H1 (cell line): ENCODE data around the gene GABRA4. TPM values are rescaled to one million over a fixed set of nuclear protein-coding genes. Genes with fewer than 3 reads are reported as not detected.

Experiments used
- CTCF ChIA-PET: fragments of 300-600 bp; sonication (Branson Sonifier 250); formaldehyde crosslinking; loops from one replicate; lab custom pipeline; 2021; ENCODE audit not compliant: partially characterized antibody; lab: Charles Lee
- POLR2A ChIA-PET: fragments of 300-600 bp; sonication (Branson Sonifier 250); formaldehyde crosslinking; loops from one replicate; lab custom pipeline; 2021; ENCODE audit warnings: inconsistent platforms; ENCODE audit not compliant: partially characterized antibody; lab: Charles Lee
- DNase-seq, 2 experiments: peaks; one replicate each; pipeline versions ENCODE4 v3.0.0 to v3.0.0-alpha.2; 2010 to 2022; ENCODE audit warnings: low spot score in 2 of 2, low read depth in 1 of 2, mixed read lengths in 1 of 2
- FAIRE-seq: peaks from 2 replicates; lab custom pipeline; 2011; peaks lifted over from hg19 to GRCh38; lab: Jason Lieb, UNC
- H2AFZ ChIP-seq: 2 replicates; pipeline ENCODE4 v1.8.1; 2012; ENCODE audit warnings: low read length, inconsistent platforms
- H2AK5ac ChIP-seq: 2 replicates; pipeline ENCODE4 v1.6.1; 2013; ENCODE audit warnings: low read depth, low read length
- H2BK120ac ChIP-seq: replicated peaks from 2 replicates; pipeline ENCODE3; 2013; ENCODE audit warnings: low read depth, low read length, inconsistent platforms
- H2BK12ac ChIP-seq: 2 replicates; pipeline ENCODE4 v1.6.1; 2013; ENCODE audit warnings: low read depth, low read length
- H2BK15ac ChIP-seq: 2 replicates; pipeline ENCODE4 v1.6.1; 2013; ENCODE audit warnings: low read length
- H2BK20ac ChIP-seq: 2 replicates; pipeline ENCODE4 v1.6.1; 2013; ENCODE audit warnings: low read length
- H2BK5ac ChIP-seq: 2 replicates; pipeline ENCODE4 v1.6.1; 2013; ENCODE audit warnings: low read depth, low read length
- H3K14ac ChIP-seq: 2 replicates; pipeline ENCODE4 v1.6.1; 2013; ENCODE audit warnings: inconsistent platforms; ENCODE audit not compliant: insufficient read length
- H3K18ac ChIP-seq: 2 replicates; pipeline ENCODE4 v1.6.1; 2013; ENCODE audit warnings: low read length; ENCODE audit errors: extremely low read depth
- H3K23ac ChIP-seq: 2 replicates; pipeline ENCODE4 v1.6.1; 2013; ENCODE audit warnings: inconsistent platforms; ENCODE audit not compliant: insufficient read length
- H3K23me2 ChIP-seq: 2 replicates; pipeline ENCODE4 v1.6.1; 2013; ENCODE audit warnings: low read depth, low read length
- H3K27ac ChIP-seq: 2 replicates; pipeline ENCODE4 v1.6.1; 2011; ENCODE audit warnings: low read depth, low read length, inconsistent platforms
- H3K27me3 ChIP-seq, 4 experiments: replicated peaks in 1 of 4; 1 replicate in 1 of 4; 2 replicates in 3 of 4; pipeline versions ENCODE4 v1.6.1 to v1.8.1; 2011 to 2013; ENCODE audit warnings: low read length in 3 of 4, mild to moderate bottlenecking in 3 of 4, inconsistent platforms in 2 of 4, mixed read lengths in 2 of 4, moderate library complexity in 1 of 4; ENCODE audit not compliant: control insufficient read depth in 3 of 4, insufficient read depth in 3 of 4; ENCODE audit errors: extremely low read depth in 1 of 4
- H3K36me3 ChIP-seq, 4 experiments: 2 replicates each; pipeline versions ENCODE4 v1.6.1 to v1.8.1; 2011 to 2013; ENCODE audit warnings: mild to moderate bottlenecking in 4 of 4, low read length in 3 of 4, moderate library complexity in 2 of 4, control low read depth in 1 of 4, inconsistent platforms in 1 of 4; ENCODE audit not compliant: insufficient read depth in 4 of 4, control insufficient read depth in 2 of 4
- H3K4ac ChIP-seq: replicated peaks from 2 replicates; pipeline ENCODE3; 2013; ENCODE audit warnings: low read length, low read depth, mixed read lengths, inconsistent platforms; ENCODE audit not compliant: insufficient read length
- H3K4me1 ChIP-seq, 4 experiments: replicated peaks in 1 of 4; 1 replicate in 1 of 4; 2 replicates in 3 of 4; pipeline versions ENCODE4 v1.6.1 to v1.8.1; 2011 to 2013; ENCODE audit warnings: low read length in 3 of 4, inconsistent platforms in 2 of 4, mixed read lengths in 1 of 4; ENCODE audit not compliant: insufficient read depth in 4 of 4, control insufficient read depth in 3 of 4
- H3K4me2 ChIP-seq, 2 experiments: 2 replicates each; pipeline versions ENCODE4 v1.6.1 to v1.8.1; 2011 to 2013; ENCODE audit warnings: low read depth in 2 of 2, low read length in 2 of 2, control low read depth in 1 of 2, inconsistent platforms in 1 of 2, mild to moderate bottlenecking in 1 of 2; ENCODE audit not compliant: insufficient read depth in 1 of 2
- H3K4me3 ChIP-seq, 4 experiments: fragments of 200-600, 300-600 bp in 1 of 4; sonication (generic), shearing (Covaris generic), sonication (Bioruptor Twin) in 1 of 4; 2 replicates each; pipeline versions ENCODE4 v1.5.1 to v1.8.1; 2011 to 2016; ENCODE audit warnings: low read length in 4 of 4, low read depth in 3 of 4, control low read depth in 2 of 4, inconsistent platforms in 2 of 4, mild to moderate bottlenecking in 2 of 4, mixed read lengths in 1 of 4, moderate library complexity in 1 of 4; ENCODE audit not compliant: insufficient read depth in 2 of 4; ENCODE audit errors: extremely low read depth in 1 of 4
- H3K56ac ChIP-seq: replicated peaks from 2 replicates; pipeline ENCODE3; 2013; ENCODE audit warnings: low read depth, mild to moderate bottlenecking, mixed read lengths, low read length, inconsistent platforms; ENCODE audit not compliant: insufficient read length
- H3K79me1 ChIP-seq: 2 replicates; pipeline ENCODE4 v1.6.1; 2013; ENCODE audit warnings: low read depth, low read length, control low read depth
- H3K79me2 ChIP-seq, 2 experiments: 2 replicates each; pipeline versions ENCODE4 v1.6.1 to v1.8.1; 2012 to 2013; ENCODE audit warnings: low read length in 2 of 2, mild to moderate bottlenecking in 2 of 2, inconsistent platforms in 1 of 2; ENCODE audit not compliant: insufficient read depth in 2 of 2, control insufficient read depth in 1 of 2
- H3K9ac ChIP-seq, 4 experiments: replicated peaks in 1 of 4; 1 replicate in 1 of 4; 2 replicates in 3 of 4; pipeline versions ENCODE4 v1.6.1 to v1.8.1; 2011 to 2013; ENCODE audit warnings: low read depth in 3 of 4, low read length in 3 of 4, control low read depth in 2 of 4, mild to moderate bottlenecking in 2 of 4, moderate library complexity in 2 of 4, inconsistent platforms in 1 of 4; ENCODE audit errors: extremely low read depth in 1 of 4
- H3K9me3 ChIP-seq, 2 experiments: 2 replicates each; pipeline versions ENCODE4 v1.6.1 to v1.8.1; 2012 to 2013; ENCODE audit warnings: mild to moderate bottlenecking in 2 of 2, moderate library complexity in 2 of 2, control low read depth in 1 of 2, inconsistent platforms in 1 of 2, low read depth in 1 of 2, low read length in 1 of 2, mixed read lengths in 1 of 2; ENCODE audit not compliant: insufficient read depth in 2 of 2
- H4K20me1 ChIP-seq, 2 experiments: replicated peaks in 1 of 2; 2 replicates each; pipeline versions ENCODE3 to v1.8.1; 2011 to 2013; ENCODE audit warnings: inconsistent platforms in 2 of 2, low read length in 2 of 2, mild to moderate bottlenecking in 1 of 2; ENCODE audit not compliant: insufficient read depth in 2 of 2, control insufficient read depth in 1 of 2
- H4K5ac ChIP-seq: 2 replicates; pipeline ENCODE4 v1.6.1; 2013; ENCODE audit warnings: low read length, low read depth, mixed read lengths, inconsistent platforms; ENCODE audit not compliant: insufficient read length
- H4K8ac ChIP-seq: 2 replicates; pipeline ENCODE4 v1.8.0; 2013; ENCODE audit warnings: mild to moderate bottlenecking, moderate library complexity, low read length, inconsistent platforms; ENCODE audit not compliant: insufficient read depth; ENCODE audit errors: extremely low read depth
- H4K91ac ChIP-seq: replicated peaks from 2 replicates; pipeline ENCODE3; 2013; ENCODE audit warnings: low read length, mixed read lengths, inconsistent platforms; ENCODE audit not compliant: insufficient read length
- CBX5 ChIP-seq: fragments of 300-800, 300-1000 bp; sonication (generic); IDR thresholded peaks from 2 replicates; pipeline ENCODE4 v1.7.1; 2016; ENCODE audit warnings: antibody characterized with exemption, low read length, low read depth
- CEBPB ChIP-seq: IDR thresholded peaks from 2 replicates; pipeline ENCODE4 v1.6.1; 2012; ENCODE audit warnings: low read depth, low read length
- CHD2 ChIP-seq: IDR thresholded peaks from 2 replicates; pipeline ENCODE4 v1.6.1; 2012; ENCODE audit warnings: low read length, improper control_type of control experiment
- CTBP2 ChIP-seq: IDR thresholded peaks from 2 replicates; pipeline ENCODE4 v1.7.0; 2011; ENCODE audit warnings: borderline replicate concordance, mild to moderate bottlenecking, moderate library complexity, mixed read lengths, low read length; ENCODE audit not compliant: insufficient read depth, insufficient read length
- FOSL1 ChIP-seq: IDR thresholded peaks from 2 replicates; pipeline ENCODE4 v1.6.1; 2011; ENCODE audit warnings: mild to moderate bottlenecking, low read depth, low read length, moderate library complexity; ENCODE audit not compliant: insufficient read depth
- HDAC6 ChIP-seq: IDR thresholded peaks from one replicate; pipeline ENCODE4 v1.7.1; 2012; ENCODE audit warnings: low read depth, mild to moderate bottlenecking, inconsistent platforms, low read length, moderate library complexity
- JUN ChIP-seq: IDR thresholded peaks from 2 replicates; pipeline ENCODE4 v1.6.1; 2011; ENCODE audit warnings: low read depth, mild to moderate bottlenecking, improper control_type of control experiment, low read length
- POLR2AphosphoS5 ChIP-seq: IDR thresholded peaks from 2 replicates; pipeline ENCODE4 v1.6.1; 2011; ENCODE audit warnings: low read depth, low read length
- RAD21 ChIP-seq, 2 experiments: IDR thresholded peaks in 1 of 2; conservative IDR thresholded peaks in 1 of 2; 2 replicates each; pipeline ENCODE4 v1.6.1; 2011; ENCODE audit warnings: low read depth in 2 of 2, low read length in 2 of 2, improper control_type of control experiment in 1 of 2, inconsistent platforms in 1 of 2, mild to moderate bottlenecking in 1 of 2, moderate library complexity in 1 of 2
- RNF2 ChIP-seq: fragments of 200-900, 300-1000 bp; sonication (generic); IDR thresholded peaks from 2 replicates; pipeline ENCODE4 v1.7.1; 2016; ENCODE audit warnings: borderline replicate concordance, low read depth, mild to moderate bottlenecking, antibody characterized with exemption, low read length; ENCODE audit not compliant: poor library complexity, severe bottlenecking; ENCODE audit errors: missing control alignments
- RXRA ChIP-seq: IDR thresholded peaks from 2 replicates; pipeline ENCODE4 v1.6.1; 2011; ENCODE audit warnings: low read depth, mild to moderate bottlenecking, low read length, moderate library complexity; ENCODE audit not compliant: insufficient read depth
- SP1 ChIP-seq: IDR thresholded peaks from 2 replicates; pipeline ENCODE4 v1.6.1; 2011; ENCODE audit warnings: low read depth, low read length
- SUZ12 ChIP-seq: fragments of 200-600 bp; sonication (generic); IDR thresholded peaks from 2 replicates; pipeline ENCODE4 v1.6.1; 2012; ENCODE audit warnings: mild to moderate bottlenecking, inconsistent platforms, low read length, moderate library complexity, mixed read lengths
- TAF7 ChIP-seq: optimal IDR thresholded peaks from 2 replicates; pipeline ENCODE3; 2011; ENCODE audit warnings: low read depth, mild to moderate bottlenecking, inconsistent platforms, low read length, moderate library complexity, borderline replicate concordance
- WGBS, 2 experiments: shearing (Covaris generic) in 1 of 2; methylation state at CpG; one replicate each; pipeline versions ENCODE4 v1.1.6 to v1.1.7; 2013 to 2015; ENCODE audit warnings: low lambda C conversion rate in 2 of 2, mixed read lengths in 2 of 2, inconsistent platforms in 1 of 2, low coverage in 1 of 2, missing lambda C conversion rate in 1 of 2; ENCODE audit not compliant: insufficient replicate concordance in 2 of 2, insufficient coverage in 1 of 2, insufficient read length in 1 of 2; ENCODE audit errors: extremely low coverage in 1 of 2, missing lambda C conversion rate in 1 of 2; 5-methylcytosine and 5-hydroxymethylcytosine counted together
- polyA plus RNA-seq, 7 experiments: library from polyadenylated mRNA; depleted of rRNA in 3 of 7; stranded (reverse) in 5 of 7; unstranded in 2 of 7; fragments of >200 nt in 5 of 7; fragments of 200-250 nt in 2 of 7; gene quantifications; 1 replicate in 5 of 7; 2 replicates in 1 of 7; 4 replicates in 1 of 7; pipeline versions ENCODE4 v1.2.1 to v1.2.3, GENCODE V29; 2011 to 2013; ENCODE audit warnings: missing spikeins in 2 of 7, mixed read lengths in 2 of 7
- total RNA-seq: library from RNA; stranded (reverse); fragmentation: NEBNext Ultra II Directional; extraction: Animal tissue kit (Norgen Biotek cat#: 25700); gene quantifications from 2 replicates; pipeline ENCODE4 v1.2.1, GENCODE V29; 2021

The GABRA4 gene
- total and polyA plus RNA-seq, 2 of the 8 experiments (the other 6 are each of a cell fraction or from before 2014, with no cell fraction given) = 0.09 to 0.37 TPM

DNA sequence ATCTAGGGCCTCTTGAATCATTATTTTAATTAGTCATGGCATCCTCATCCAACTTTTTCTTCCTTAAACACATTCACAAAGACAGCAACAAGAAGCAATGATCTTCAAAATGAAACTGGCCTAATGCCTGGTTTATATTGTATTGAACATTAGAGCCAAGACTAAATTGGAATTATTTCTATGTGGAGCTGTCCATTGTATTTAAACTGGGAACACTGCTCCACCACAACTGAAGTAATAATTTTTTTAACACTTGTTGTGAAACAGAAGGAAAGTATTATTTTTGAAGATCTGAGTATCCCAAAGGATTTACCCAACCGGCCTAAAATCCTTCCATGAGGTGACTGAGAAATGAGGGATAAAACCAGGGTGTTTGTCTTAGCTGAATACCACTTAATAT is 44.9 kb upstream of the GABRA4 start:
- no peak overlapping the region for H2AFZ ChIP-seq
- H3K23ac ChIP-seq = no peak overlapping the region
- no peak overlapping the region for H3K4me3 ChIP-seq
- H2AK5ac ChIP-seq = no peak overlapping the region
- DNase-seq = no peak
- H2BK15ac ChIP-seq = no peak overlapping the region
- H2BK120ac ChIP-seq = no peak overlapping the region
- WGBS, 2 experiments = 90% methylated on average over 1 of the region's 1 CpG; no CpG with 5 or more reads in 1 of the 2 experiments
- H3K9me3 ChIP-seq = no peaks in the 10 kb centered on the region
- FAIRE-seq = no peak
- H3K4me2 ChIP-seq = no peak overlapping the region
- H2BK12ac ChIP-seq = no peak overlapping the region
- H3K27ac ChIP-seq = no peak overlapping the region
- 0 out of 7 replicates have a peak, but pooled peaks cover 0 to 2% (median 0%) of the 10 kb centered on the region in 4 experiments for H3K4me1 ChIP-seq
- 0 out of 7 replicates have a peak, but pooled peaks cover 0 to under 1% (median 0%) of the 10 kb centered on the region in 4 experiments for H3K27me3 ChIP-seq
- no peak overlapping the region for H4K91ac ChIP-seq
- H2BK20ac ChIP-seq = no peak overlapping the region
- no peak overlapping the region for H3K14ac ChIP-seq
- no peak overlapping the region for H3K18ac ChIP-seq
- H3K36me3 ChIP-seq = no peaks in the 10 kb centered on the region
- no peak overlapping the region for H4K8ac ChIP-seq
- H3K79me1 ChIP-seq = no peaks in the 10 kb centered on the region
- H2BK5ac ChIP-seq = no peak overlapping the region
- H3K9ac ChIP-seq = no peak overlapping the region
- H3K23me2 ChIP-seq = no peaks in the 10 kb centered on the region
- H4K20me1 ChIP-seq = no peaks in the 10 kb centered on the region
- H3K56ac ChIP-seq = no peak overlapping the region
- POLR2A ChIA-PET = no interaction called here
- CTCF ChIA-PET = interaction anchor here (1.2 to 1.5 kb wide), 2 partner anchors 9 to 99 kb away, joined by 3 to 4 read pairs; no protein-coding TSS in a partner anchor
- H3K79me2 ChIP-seq = no peaks in the 10 kb centered on the region
- no peak overlapping the region for H3K4ac ChIP-seq
- H4K5ac ChIP-seq = no peak overlapping the region
- TF ChIP-seq RAD21 (IDR thresholded peaks at IDR 0.05 in 1 of 2, conservative IDR thresholded peaks at IDR 0.05 in 1 of 2; ENCODE audit: low read depth in 2 of 2, low read length in 2 of 2) = no peak
- TF ChIP-seq HDAC6 = no peak
- no peak for TF ChIP-seq POLR2AphosphoS5
- TF ChIP-seq RNF2 = no peak
- no peak for TF ChIP-seq SUZ12
- no peak for TF ChIP-seq CTBP2
- no peak for TF ChIP-seq RXRA
- no peak for TF ChIP-seq JUN
- no peak for TF ChIP-seq CEBPB
- TF ChIP-seq SP1 = no peak
- no peak for TF ChIP-seq CHD2
- no peak for TF ChIP-seq CBX5
- TF ChIP-seq TAF7 = no peak
- TF ChIP-seq FOSL1 = no peak
